ENCODE data around the gene MGAT5. TPM values are rescaled to one million over a fixed set of nuclear protein-coding genes. Genes with fewer than 3 reads are reported as not detected.

The MGAT5 gene
- total RNA-seq, 4 donors from 2014 or later, result 28.3 to 52.3 (median 40.4) TPM

GRCh38 chr2:134413912-134414311 lies 160.0 kb downstream of the MGAT5 start:
- ATAC-seq (ENCODE audit: low FRiP score) (no peak), DNase-seq (ENCODE audit: low spot score) (no peak)
- TF ChIP-seq CTCF (IDR thresholded peaks at IDR 0.05), result no peak

- no peak for TF ChIP-seq CTCF (IDR thresholded peaks at IDR 0.05)
- no peak for ATAC-seq (ENCODE audit: low FRiP score)
- DNase-seq (ENCODE audit: low spot score), result no peak
These were observed 162.1 kb downstream of the MGAT5 start for GRCh38 chr2:134416018-134416417.

GRCh38 chr2:134416637-134417036 lies 162.8 kb downstream of the MGAT5 start:
- DNase-seq (ENCODE audit: low spot score), result no peak
- TF ChIP-seq CTCF (IDR thresholded peaks at IDR 0.05), result no peak
- ATAC-seq (ENCODE audit: low FRiP score), result no peak

- ATAC-seq (ENCODE audit: low FRiP score), result no peak
- no peak for DNase-seq (ENCODE audit: low spot score)
- TF ChIP-seq CTCF (IDR thresholded peaks at IDR 0.05), result no peak
These were observed 164.2 kb downstream of the MGAT5 start for GRCh38 chr2:134417968-134418582.

GRCh38 chr2:134420259-134420658 lies 166.4 kb downstream of the MGAT5 start:
- ATAC-seq (ENCODE audit: low FRiP score) (no peak), DNase-seq (ENCODE audit: low spot score) (no peak)
- no peak for TF ChIP-seq CTCF (IDR thresholded peaks at IDR 0.05)

GRCh38 chr2:134420920-134421319 lies 167.0 kb downstream of the MGAT5 start:
- TF ChIP-seq CTCF (IDR thresholded peaks at IDR 0.05), result no peak
- no peak for ATAC-seq (ENCODE audit: low FRiP score)
- DNase-seq (ENCODE audit: low spot score), result no peak

- no peak for TF ChIP-seq CTCF (IDR thresholded peaks at IDR 0.05)
- ATAC-seq (ENCODE audit: low FRiP score) (no peak), DNase-seq (ENCODE audit: low spot score) (no peak)
These were observed 167.9 kb downstream of the MGAT5 start for GRCh38 chr2:134421556-134422328.
